Activated B cell treated with CpG ODN at 0.5 μM for 24 hours (primary cell): ENCODE results near the gene OR4D1. TPM values are rescaled to one million over a fixed set of nuclear protein-coding genes. Genes with fewer than 3 reads are reported as not detected.

Source experiments
- ATAC-seq: fragments of 200-7000 bp; cut with Tn5 transposase; one replicate; pipeline ENCODE4 v1.10.0; 2021; ENCODE audit warnings: low read depth, mild to moderate bottlenecking, moderate library complexity
- CTCF ChIA-PET: fragments of 350-600 bp; sonication (Branson Sonifier 250); formaldehyde crosslinking; loops from one replicate; lab custom pipeline; 2021; ENCODE audit warnings: antibody characterized with exemption; lab: Charles Lee
- POLR2A ChIA-PET: fragments of 350-600 bp; sonication (Branson Sonifier 250); formaldehyde crosslinking; loops from one replicate; lab custom pipeline; 2021; ENCODE audit warnings: antibody characterized with exemption; lab: Charles Lee
- DNase-seq: peaks from one replicate; pipeline ENCODE4 v3.0.0; 2022
- H3K27ac Mint-ChIP-seq: one replicate; pipeline ENCODE4 v1.8.0; 2020; ENCODE audit warnings: mixed read lengths
- H3K27me3 Mint-ChIP-seq: one replicate; pipeline ENCODE4 v1.8.0; 2021; ENCODE audit warnings: mixed read lengths
- H3K36me3 Mint-ChIP-seq: one replicate; pipeline ENCODE4 v1.8.0; 2021; ENCODE audit warnings: low read depth, mixed read lengths
- H3K4me1 Mint-ChIP-seq: one replicate; pipeline ENCODE4 v1.8.0; 2021; ENCODE audit warnings: mixed read lengths
- H3K4me3 Mint-ChIP-seq: one replicate; pipeline ENCODE4 v1.8.0; 2020; ENCODE audit warnings: mild to moderate bottlenecking, mixed read lengths
- H3K9me3 Mint-ChIP-seq: one replicate; pipeline ENCODE4 v1.8.0; 2020; ENCODE audit warnings: mixed read lengths
- intact Hi-C: fragments of 100-400 bp; cut with micrococcal nuclease; formaldehyde crosslinking; loops from one replicate; pipeline ENCODE4 v1.15.1; 2024
- total RNA-seq: library from RNA; stranded (reverse); gene quantifications from 2 replicates; pipeline ENCODE4 v1.2.3, GENCODE V29; 2022
- TF ChIP-seq, protein P1 (sequence below): fragments of 200-600 bp; IDR thresholded peaks from one replicate; pipeline ENCODE4 v1.8.0; 2022; ENCODE audit warnings: antibody characterized with exemption, mild to moderate bottlenecking

The OR4D1 gene
- total RNA-seq, 1 donor from 2014 or later = not detected

DNA sequence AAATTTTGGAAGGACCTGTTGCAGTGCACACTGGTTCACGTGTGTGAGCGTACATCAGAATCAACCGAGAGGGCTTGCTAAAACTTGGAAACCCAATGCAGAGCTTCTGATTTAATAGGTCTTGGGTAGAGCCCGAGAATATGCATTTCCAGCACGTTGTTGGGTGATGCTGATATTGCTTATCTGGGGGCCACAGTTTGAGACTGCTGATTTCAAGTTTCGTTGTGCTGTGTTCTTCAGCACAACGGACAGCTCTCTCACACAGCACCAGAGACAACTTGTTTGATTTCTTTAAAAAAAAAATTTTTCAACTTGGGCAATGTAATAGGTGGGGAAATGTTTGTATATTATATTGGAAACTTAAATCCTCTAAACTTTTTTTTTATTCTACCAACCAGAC, 28.0 kb downstream of the OR4D1 start:
- intact Hi-C loops = no loop called here
- H3K27me3 Mint-ChIP-seq = peaks cover 34% of the 10 kb centered on the region
- no peak overlapping the region for H3K4me3 Mint-ChIP-seq
- TF ChIP-seq, protein P1, sequence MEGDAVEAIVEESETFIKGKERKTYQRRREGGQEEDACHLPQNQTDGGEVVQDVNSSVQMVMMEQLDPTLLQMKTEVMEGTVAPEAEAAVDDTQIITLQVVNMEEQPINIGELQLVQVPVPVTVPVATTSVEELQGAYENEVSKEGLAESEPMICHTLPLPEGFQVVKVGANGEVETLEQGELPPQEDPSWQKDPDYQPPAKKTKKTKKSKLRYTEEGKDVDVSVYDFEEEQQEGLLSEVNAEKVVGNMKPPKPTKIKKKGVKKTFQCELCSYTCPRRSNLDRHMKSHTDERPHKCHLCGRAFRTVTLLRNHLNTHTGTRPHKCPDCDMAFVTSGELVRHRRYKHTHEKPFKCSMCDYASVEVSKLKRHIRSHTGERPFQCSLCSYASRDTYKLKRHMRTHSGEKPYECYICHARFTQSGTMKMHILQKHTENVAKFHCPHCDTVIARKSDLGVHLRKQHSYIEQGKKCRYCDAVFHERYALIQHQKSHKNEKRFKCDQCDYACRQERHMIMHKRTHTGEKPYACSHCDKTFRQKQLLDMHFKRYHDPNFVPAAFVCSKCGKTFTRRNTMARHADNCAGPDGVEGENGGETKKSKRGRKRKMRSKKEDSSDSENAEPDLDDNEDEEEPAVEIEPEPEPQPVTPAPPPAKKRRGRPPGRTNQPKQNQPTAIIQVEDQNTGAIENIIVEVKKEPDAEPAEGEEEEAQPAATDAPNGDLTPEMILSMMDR = no peak
- no peak overlapping the region for H3K27ac Mint-ChIP-seq
- DNase-seq (no peak), ATAC-seq (no peak)
- no peaks in the 10 kb centered on the region for H3K9me3 Mint-ChIP-seq
- peaks cover 3% of the 10 kb centered on the region for H3K4me1 Mint-ChIP-seq
- CTCF ChIA-PET = no interaction called here
- H3K36me3 Mint-ChIP-seq = no peaks in the 10 kb centered on the region
- POLR2A ChIA-PET = no interaction called here

DNA sequence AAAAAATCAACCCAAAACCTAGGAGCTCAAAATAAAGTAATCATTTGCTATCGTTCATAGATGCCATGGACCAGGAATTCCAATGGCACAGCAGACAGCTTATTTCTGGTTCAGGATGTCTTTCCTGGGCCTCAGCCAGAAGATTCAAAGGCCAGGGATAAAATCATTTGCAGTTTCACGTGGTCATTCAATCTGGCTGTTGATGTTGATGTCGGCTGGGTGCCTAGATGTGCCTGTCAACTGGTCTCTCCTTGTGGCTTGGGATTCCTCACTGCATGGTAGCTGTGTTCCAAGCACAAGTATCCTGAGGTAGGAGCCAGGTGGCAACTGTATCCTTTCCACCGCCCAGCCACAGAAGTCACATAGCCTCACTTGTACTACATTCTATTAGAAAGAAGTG, 33.6 kb downstream of the OR4D1 start:
- Mint-ChIP-seq H3K36me3 (no peaks in the 10 kb centered on the region), H3K4me1 (peaks cover 23% of the 10 kb centered on the region), H3K9me3 (no peaks in the 10 kb centered on the region), H3K27ac (no peak overlapping the region), H3K27me3 (peaks cover 22% of the 10 kb centered on the region), H3K4me3 (no peak overlapping the region)
- intact Hi-C loops = no loop called here
- CTCF ChIA-PET = no interaction called here
- POLR2A ChIA-PET = no interaction called here
- DNase-seq (no peak), ATAC-seq (no peak)
- TF ChIP-seq, protein P1 = no peak

GRCh38 chr17:58183514-58183913, 35.3 kb downstream of the OR4D1 start:
- DNase-seq (no peak), ATAC-seq (no peak)
- intact Hi-C loops = no loop called here
- H3K4me1 Mint-ChIP-seq = peaks cover 23% of the 10 kb centered on the region
- POLR2A ChIA-PET = no interaction called here
- H3K27ac Mint-ChIP-seq = no peak overlapping the region
- H3K4me3 Mint-ChIP-seq = no peak overlapping the region
- peaks cover 10% of the 10 kb centered on the region for H3K27me3 Mint-ChIP-seq
- TF ChIP-seq, protein P1 = no peak
- no peaks in the 10 kb centered on the region for H3K36me3 Mint-ChIP-seq
- CTCF ChIA-PET = no interaction called here
- H3K9me3 Mint-ChIP-seq = no peaks in the 10 kb centered on the region

DNA sequence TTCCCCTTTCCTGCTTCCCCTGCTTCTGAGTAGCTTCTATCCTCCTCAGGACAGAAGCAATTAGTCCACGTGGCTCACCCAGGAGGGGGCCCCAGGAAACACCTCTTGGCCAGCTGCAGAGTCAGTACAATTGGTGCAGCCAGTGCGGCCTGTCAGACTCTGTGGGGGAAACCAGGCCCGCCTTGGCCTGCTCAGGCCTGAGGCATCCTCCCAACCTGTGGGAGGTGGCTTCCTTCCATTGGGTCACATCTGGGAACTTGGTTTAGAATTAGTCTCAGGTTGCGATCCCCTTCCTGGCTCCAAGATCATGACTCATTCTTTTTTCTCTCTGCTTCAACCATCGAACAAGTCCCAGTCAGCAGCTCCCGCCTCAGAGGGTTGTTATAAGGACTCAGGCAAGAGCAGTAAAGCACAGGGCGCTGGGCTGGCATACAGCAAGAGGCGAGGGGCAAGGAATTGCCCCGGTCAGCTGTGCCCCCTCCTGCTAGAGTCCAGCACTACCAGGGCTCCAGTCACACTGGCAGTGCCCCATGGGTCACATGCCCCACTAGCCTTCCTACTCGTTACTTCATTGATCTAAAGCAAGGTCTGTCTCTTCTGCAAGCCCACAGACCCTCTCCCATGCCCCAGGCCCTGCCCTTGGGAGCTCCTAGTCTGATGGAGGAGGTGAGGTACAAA, 36.3 kb downstream of the OR4D1 start:
- DNase-seq (no peak), ATAC-seq (no peak)
- Mint-ChIP-seq H3K4me1 (peaks cover 23% of the 10 kb centered on the region), H3K9me3 (no peaks in the 10 kb centered on the region), H3K27ac (no peak overlapping the region), H3K36me3 (no peaks in the 10 kb centered on the region), H3K4me3 (no peak overlapping the region), H3K27me3 (peaks cover 8% of the 10 kb centered on the region)
- ChIA-PET CTCF (no interaction called here), POLR2A (no interaction called here)
- TF ChIP-seq, protein P1 = no peak
- intact Hi-C loops = no loop called here

DNA sequence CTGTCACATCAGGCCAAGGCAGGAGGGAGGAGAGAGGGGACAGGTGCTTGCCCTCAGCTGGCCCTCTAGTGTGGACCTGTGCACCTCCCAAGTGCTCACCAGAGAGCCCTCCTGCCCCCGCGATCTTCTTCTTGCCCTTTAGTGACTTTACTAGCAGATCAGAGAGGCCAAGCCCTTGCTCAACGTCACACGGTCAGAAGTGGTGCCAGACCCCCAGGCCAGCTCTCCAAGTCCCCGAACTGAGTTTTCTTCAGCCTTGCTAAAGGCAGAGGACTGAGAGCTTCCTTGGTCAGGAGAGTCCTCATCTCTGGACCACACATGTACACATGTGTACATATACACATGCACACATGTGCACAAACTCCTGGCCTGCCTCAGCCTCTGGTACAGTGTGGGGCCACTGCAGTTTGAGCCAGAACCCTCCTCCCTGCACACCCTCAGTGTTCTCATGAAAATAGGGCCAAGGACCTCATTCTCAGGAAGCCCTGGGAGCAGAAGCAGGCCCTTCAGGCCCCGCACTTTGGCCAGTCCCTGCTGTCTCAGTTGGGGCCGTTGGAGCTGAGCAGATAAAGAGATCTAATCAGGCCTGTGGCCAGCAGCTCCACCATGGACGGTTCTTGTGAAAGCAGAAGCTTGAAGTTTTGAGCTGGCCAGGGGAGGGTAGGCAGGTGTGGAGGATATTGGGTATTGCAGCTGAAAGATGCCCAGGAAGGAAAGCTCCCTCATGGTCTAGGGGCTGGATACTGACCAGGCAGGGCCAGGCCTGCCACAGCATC, 37.0 kb downstream of the OR4D1 start:
- ATAC-seq = no peak

More for the DNA sequence above, 37.0 kb downstream of the OR4D1 start:
- intact Hi-C loops = no loop called here
- H3K36me3 Mint-ChIP-seq = no peaks in the 10 kb centered on the region
- H3K4me3 Mint-ChIP-seq = no peak overlapping the region
- ChIA-PET CTCF (no interaction called here), POLR2A (no interaction called here)
- no peak for DNase-seq
- peaks cover 13% of the 10 kb centered on the region for H3K27me3 Mint-ChIP-seq
- peaks cover 23% of the 10 kb centered on the region for H3K4me1 Mint-ChIP-seq
- TF ChIP-seq, protein P1 = no peak
- no peaks in the 10 kb centered on the region for H3K9me3 Mint-ChIP-seq
- no peak overlapping the region for H3K27ac Mint-ChIP-seq
